Endodermal cell (in vitro differentiated cells): ENCODE measurements around the gene PTPN14. TPM values are rescaled to one million over a fixed set of nuclear protein-coding genes. Genes with fewer than 3 reads are reported as not detected.

ENCODE experiments used
- DNase-seq: peaks from one replicate; pipeline ENCODE4 v3.0.0-alpha.2; 2017
- H3K27ac ChIP-seq: 2 replicates; pipeline ENCODE4 v1.5.1; 2013; ENCODE audit warnings: mild to moderate bottlenecking, low read depth, low read length, moderate library complexity
- H3K27me3 ChIP-seq: 2 replicates; pipeline ENCODE4 v1.6.1; 2013; ENCODE audit warnings: mild to moderate bottlenecking, low read length, moderate library complexity; ENCODE audit not compliant: insufficient read depth, control insufficient read depth, poor library complexity, severe bottlenecking
- H3K36me3 ChIP-seq: 2 replicates; pipeline ENCODE4 v1.7.0; 2013; ENCODE audit warnings: mild to moderate bottlenecking, low read length, moderate library complexity; ENCODE audit not compliant: control insufficient read depth, insufficient read depth
- H3K4me1 ChIP-seq: one replicate; pipeline ENCODE4 v1.7.0; 2013; ENCODE audit warnings: low read length; ENCODE audit not compliant: control insufficient read depth, insufficient read depth
- H3K4me3 ChIP-seq: 2 replicates; pipeline ENCODE4 v1.5.1; 2013; ENCODE audit warnings: mild to moderate bottlenecking, low read length, moderate library complexity
- H3K9ac ChIP-seq: 2 replicates; pipeline ENCODE4 v1.6.1; 2013; ENCODE audit warnings: mild to moderate bottlenecking, low read length, moderate library complexity; ENCODE audit not compliant: poor library complexity, severe bottlenecking; ENCODE audit errors: extremely low read depth
- H3K9me3 ChIP-seq: 2 replicates; pipeline ENCODE4 v1.6.1; 2013; ENCODE audit warnings: mild to moderate bottlenecking, low read length, moderate library complexity; ENCODE audit not compliant: control insufficient read depth
- H3K27ac Mint-ChIP-seq: 2 replicates; pipeline ENCODE4 v1.8.0; 2020; ENCODE audit warnings: mixed read lengths
- H3K27me3 Mint-ChIP-seq: 2 replicates; pipeline ENCODE4 v1.8.0; 2021; ENCODE audit warnings: mild to moderate bottlenecking, mixed read lengths; ENCODE audit not compliant: insufficient read depth
- H3K36me3 Mint-ChIP-seq: 2 replicates; pipeline ENCODE4 v1.8.0; 2020; ENCODE audit warnings: low read depth, mixed read lengths
- H3K4me1 Mint-ChIP-seq: 2 replicates; pipeline ENCODE4 v1.8.0; 2020; ENCODE audit warnings: mixed read lengths
- H3K4me3 Mint-ChIP-seq: 2 replicates; pipeline ENCODE4 v1.8.0; 2020; ENCODE audit warnings: mild to moderate bottlenecking, moderate library complexity, mixed read lengths
- H3K9me3 Mint-ChIP-seq: 2 replicates; pipeline ENCODE4 v1.8.0; 2020; ENCODE audit warnings: mild to moderate bottlenecking, mixed read lengths
- WGBS, 2 experiments: methylation state at CpG; one replicate each; pipeline versions ENCODE4 v1.1.5 to v1.1.7; 2013; ENCODE audit warnings: missing lambda C conversion rate in 2 of 2, mixed read lengths in 1 of 2; ENCODE audit not compliant: insufficient coverage in 1 of 2, insufficient read length in 1 of 2; 5-methylcytosine and 5-hydroxymethylcytosine counted together
- total RNA-seq, 2 donors: library from RNA; stranded (reverse); fragmentation: NEBNext Ultra II Directional in 1 of 2; extraction: Animal tissue kit (Norgen Biotek cat#: 25700) in 1 of 2; gene quantifications; 2 replicates in 1 of 2; 3 replicates in 1 of 2; pipeline ENCODE4 v1.2.1, GENCODE V29; 2021
- TF ChIP-seq, protein P1 (sequence below): fragments of 200-600 bp; sonication (generic); conservative IDR thresholded peaks from 2 replicates; pipeline ENCODE4 v1.5.0; 2021; ENCODE audit warnings: antibody characterized with exemption, mild to moderate bottlenecking

PTPN14 gene
- total RNA-seq, 2 donors from 2014 or later, result 72.6 to 93.2 TPM

DNA sequence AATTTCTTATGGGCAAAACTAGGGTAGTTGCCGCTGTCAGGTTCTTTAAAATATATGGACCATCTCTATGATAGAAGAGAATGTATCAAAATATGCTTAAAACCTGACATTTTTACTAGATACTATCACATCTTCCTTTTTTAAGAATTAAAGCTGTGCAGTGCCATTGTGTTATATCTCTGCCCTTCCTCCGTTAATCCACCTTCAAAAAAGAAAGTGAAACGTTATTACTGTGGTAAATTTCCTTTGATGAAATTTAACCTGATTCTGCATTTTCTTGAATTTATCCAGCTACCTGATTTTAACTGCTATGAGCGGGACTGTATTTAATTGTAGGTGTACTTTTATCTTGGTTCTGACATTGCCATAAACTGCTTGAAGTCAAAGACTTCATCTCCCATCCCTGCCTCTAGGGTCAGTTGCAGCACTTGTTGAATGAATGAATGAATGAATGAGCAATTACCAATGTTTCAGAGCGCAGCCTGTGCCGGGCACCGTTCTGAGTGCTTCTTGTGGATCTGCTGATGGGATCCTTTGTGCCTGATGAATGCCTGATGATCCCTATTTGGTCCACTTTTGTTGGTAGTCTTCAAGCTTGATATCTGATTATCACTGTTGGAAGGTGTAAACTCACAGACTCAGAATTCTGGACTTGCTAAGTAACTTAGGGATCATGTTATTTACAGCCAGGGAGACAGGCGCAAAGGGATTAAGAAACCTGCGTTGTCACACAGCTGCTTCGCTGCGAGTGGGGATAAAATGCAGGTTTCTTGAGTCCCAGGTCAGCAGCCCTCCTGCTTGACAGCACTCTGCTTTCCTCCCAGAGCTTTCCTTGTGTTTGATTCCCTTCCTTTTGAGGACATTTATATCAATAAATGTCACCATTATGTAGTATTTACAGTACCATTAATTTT lies 240.4 kb downstream of the PTPN14 start:
- Histone ChIP-seq H3K4me3 (no peak overlapping the region), H3K9me3 (no peaks in the 10 kb centered on the region), H3K27me3 (no peaks in the 10 kb centered on the region), H3K9ac (no peak overlapping the region), H3K4me1 (no peaks in the 10 kb centered on the region), H3K36me3 (no peaks in the 10 kb centered on the region), H3K27ac (no peak overlapping the region)
- Mint-ChIP-seq H3K36me3 (peaks cover 6% of the 10 kb centered on the region), H3K4me1 (peaks cover 22% of the 10 kb centered on the region), H3K4me3 (no peak overlapping the region), H3K9me3 (no peaks in the 10 kb centered on the region), H3K27me3 (peaks cover 6% of the 10 kb centered on the region), H3K27ac (no peak overlapping the region)
- TF ChIP-seq, protein P1, sequence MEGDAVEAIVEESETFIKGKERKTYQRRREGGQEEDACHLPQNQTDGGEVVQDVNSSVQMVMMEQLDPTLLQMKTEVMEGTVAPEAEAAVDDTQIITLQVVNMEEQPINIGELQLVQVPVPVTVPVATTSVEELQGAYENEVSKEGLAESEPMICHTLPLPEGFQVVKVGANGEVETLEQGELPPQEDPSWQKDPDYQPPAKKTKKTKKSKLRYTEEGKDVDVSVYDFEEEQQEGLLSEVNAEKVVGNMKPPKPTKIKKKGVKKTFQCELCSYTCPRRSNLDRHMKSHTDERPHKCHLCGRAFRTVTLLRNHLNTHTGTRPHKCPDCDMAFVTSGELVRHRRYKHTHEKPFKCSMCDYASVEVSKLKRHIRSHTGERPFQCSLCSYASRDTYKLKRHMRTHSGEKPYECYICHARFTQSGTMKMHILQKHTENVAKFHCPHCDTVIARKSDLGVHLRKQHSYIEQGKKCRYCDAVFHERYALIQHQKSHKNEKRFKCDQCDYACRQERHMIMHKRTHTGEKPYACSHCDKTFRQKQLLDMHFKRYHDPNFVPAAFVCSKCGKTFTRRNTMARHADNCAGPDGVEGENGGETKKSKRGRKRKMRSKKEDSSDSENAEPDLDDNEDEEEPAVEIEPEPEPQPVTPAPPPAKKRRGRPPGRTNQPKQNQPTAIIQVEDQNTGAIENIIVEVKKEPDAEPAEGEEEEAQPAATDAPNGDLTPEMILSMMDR, result no peak
- WGBS, 2 experiments, result 73 to 95% methylated on average over 6 to 11 of the region's 11 CpGs
- peak; percentile 46 for DNase-seq

DNA sequence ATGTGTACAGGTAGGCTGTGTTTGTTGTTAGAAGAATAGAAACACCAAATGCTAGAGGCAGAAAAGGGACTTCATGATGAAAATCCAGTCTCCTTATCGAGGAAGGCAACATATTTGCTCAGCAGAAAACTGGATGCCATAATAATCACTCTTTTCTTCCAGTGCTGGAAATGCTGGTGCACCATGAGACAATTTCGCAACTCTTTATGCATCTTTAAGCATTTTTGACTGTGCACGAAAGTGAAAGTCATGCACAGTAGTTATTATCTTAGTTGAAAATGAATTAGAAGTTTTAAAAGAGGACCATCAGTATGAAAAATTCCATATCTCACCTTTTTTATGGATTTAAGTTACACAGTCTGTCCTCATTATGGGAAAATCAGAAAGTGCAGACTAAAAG lies 241.4 kb downstream of the PTPN14 start:
- peaks cover 6% of the 10 kb centered on the region for H3K27me3 Mint-ChIP-seq
- H3K4me1 Mint-ChIP-seq, result peaks cover 24% of the 10 kb centered on the region
- WGBS, 2 experiments, result 94 to 100% methylated on average over 1 to 3 of the region's 3 CpGs
- Histone ChIP-seq H3K9me3 (no peaks in the 10 kb centered on the region), H3K9ac (no peak overlapping the region), H3K27me3 (no peaks in the 10 kb centered on the region), H3K36me3 (no peaks in the 10 kb centered on the region), H3K27ac (no peak overlapping the region), H3K4me1 (no peaks in the 10 kb centered on the region), H3K4me3 (no peak overlapping the region)
- H3K9me3 Mint-ChIP-seq, result no peaks in the 10 kb centered on the region
- no peak overlapping the region for H3K27ac Mint-ChIP-seq
- H3K36me3 Mint-ChIP-seq, result peaks cover 3% of the 10 kb centered on the region
- TF ChIP-seq, protein P1, result no peak
- no peak for DNase-seq
- no peak overlapping the region for H3K4me3 Mint-ChIP-seq

DNA sequence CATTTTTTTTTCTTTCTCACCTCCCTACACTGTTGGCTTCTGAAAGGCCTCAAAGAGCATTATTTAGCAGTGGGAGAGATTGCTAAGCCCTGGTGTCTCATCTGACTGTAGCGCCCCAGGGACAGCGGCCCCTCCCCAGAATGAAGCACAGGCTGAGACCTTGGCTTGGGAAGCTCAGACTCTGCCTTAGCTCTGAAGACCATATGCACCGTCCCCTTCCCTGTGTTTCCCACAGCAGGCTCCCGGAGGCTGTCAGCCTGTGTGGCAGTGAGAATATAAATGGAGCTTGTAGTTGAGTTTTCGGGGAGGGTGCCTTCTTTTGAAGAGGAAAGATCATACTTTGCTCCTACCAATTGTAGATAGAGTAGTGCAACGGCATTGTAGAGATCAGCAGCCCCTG lies 245.1 kb downstream of the PTPN14 start:
- H3K27me3 ChIP-seq, result no peaks in the 10 kb centered on the region
- H3K27ac ChIP-seq, result no peak overlapping the region
- H3K4me3 ChIP-seq, result no peak overlapping the region
- H3K9me3 ChIP-seq, result no peaks in the 10 kb centered on the region
- 88 to 95% methylated on average over 3 to 6 of the region's 6 CpGs for WGBS, 2 experiments
- H3K9me3 Mint-ChIP-seq, result no peaks in the 10 kb centered on the region
- TF ChIP-seq, protein P1, result no peak
- H3K27ac Mint-ChIP-seq, result no peak overlapping the region
- no peak overlapping the region for H3K4me3 Mint-ChIP-seq
- peaks cover 3% of the 10 kb centered on the region for H3K36me3 Mint-ChIP-seq
- no peak overlapping the region for H3K9ac ChIP-seq
- H3K36me3 ChIP-seq, result no peaks in the 10 kb centered on the region
- peaks cover 13% of the 10 kb centered on the region for H3K4me1 Mint-ChIP-seq
- peak; percentile 42 for DNase-seq
- H3K27me3 Mint-ChIP-seq, result no peaks in the 10 kb centered on the region
- H3K4me1 ChIP-seq, result no peaks in the 10 kb centered on the region
